HG03095 (cell line): ENCODE results near the gene TPPP.

ENCODE experiments used
- ATAC-seq: cut with Tn5 transposase; IDR thresholded peaks from one replicate; pipeline ENCODE4 v1.9.1; 2021; ENCODE audit warnings: moderate library complexity; ENCODE audit not compliant: unreplicated experiment

The TPPP gene

GRCh38 chr5:666816-667498 lies 26.2 kb downstream of the TPPP start:
- no peak for ATAC-seq

GRCh38 chr5:665956-666711 lies 27.0 kb downstream of the TPPP start:
- no peak for ATAC-seq

GRCh38 chr5:665541-665955 lies 27.6 kb downstream of the TPPP start:
- ATAC-seq: no peak

- no peak for ATAC-seq
Measured at GRCh38 chr5:664994-665360, 28.2 kb downstream of the TPPP start.

GRCh38 chr5:664343-664993 lies 28.7 kb downstream of the TPPP start:
- no peak for ATAC-seq

- ATAC-seq: no peak
Measured at GRCh38 chr5:663436-664342, 29.5 kb downstream of the TPPP start.

GRCh38 chr5:662751-663435 lies 30.3 kb downstream of the TPPP start:
- ATAC-seq: no peak

- no peak for ATAC-seq
Measured at GRCh38 chr5:661891-662750, 31.0 kb downstream of the TPPP start.

GRCh38 chr5:660491-661030 lies 32.6 kb downstream of the TPPP start:
- no peak for ATAC-seq

- no peak for ATAC-seq
Measured at GRCh38 chr5:659496-660263, 33.5 kb downstream of the TPPP start.

GRCh38 chr5:658103-658502 lies 35.0 kb downstream of the TPPP start:
- ATAC-seq: no peak

GRCh38 chr5:657570-657969 lies 35.6 kb downstream of the TPPP start:
- ATAC-seq: no peak

GRCh38 chr5:655406-655805 lies 37.7 kb downstream of the TPPP start:
- no peak for ATAC-seq

- no peak for ATAC-seq
Measured at GRCh38 chr5:654071-654778, 38.9 kb downstream of the TPPP start.

GRCh38 chr5:652773-653350 lies 40.3 kb downstream of the TPPP start:
- ATAC-seq: no peak

GRCh38 chr5:652023-652515 lies 41.1 kb downstream of the TPPP start:
- ATAC-seq: no peak

GRCh38 chr5:651296-652022 lies 41.7 kb downstream of the TPPP start:
- no peak for ATAC-seq
